ENCODE data around the gene LTF.

Gene LTF

GRCh38 chr3:46484388-46484787 lies 19.7 kb upstream of the LTF start:
- no peaks in the 10 kb centered on the region for H3K36me3 ChIP-seq (ENCODE audit: low read depth)
- H3K9me3 ChIP-seq (ENCODE audit: severe bottlenecking) = no peaks in the 10 kb centered on the region
- TF ChIP-seq CTCF (IDR thresholded peaks at IDR 0.05; ENCODE audit: poor library complexity, severe bottlenecking) = no peak
- no peak for ATAC-seq (ENCODE audit: low read depth)
- no peak overlapping the region for H3K4me3 ChIP-seq (ENCODE audit: severe bottlenecking)
- no peaks in the 10 kb centered on the region for H3K27me3 ChIP-seq (ENCODE audit: insufficient read depth, poor library complexity, severe bottlenecking)
- no peaks in the 10 kb centered on the region for H3K4me1 ChIP-seq (ENCODE audit: insufficient read depth, poor library complexity, severe bottlenecking)
- no peak for DNase-seq (ENCODE audit: low spot score)
- H3K27ac ChIP-seq (ENCODE audit: poor library complexity, severe bottlenecking) = no peak overlapping the region

- no peak for DNase-seq (ENCODE audit: low spot score)
- H3K36me3 ChIP-seq (ENCODE audit: low read depth) = no peaks in the 10 kb centered on the region
- H3K4me1 ChIP-seq (ENCODE audit: insufficient read depth, poor library complexity, severe bottlenecking) = no peaks in the 10 kb centered on the region
- no peak overlapping the region for H3K27ac ChIP-seq (ENCODE audit: poor library complexity, severe bottlenecking)
- no peak overlapping the region for H3K4me3 ChIP-seq (ENCODE audit: severe bottlenecking)
- ATAC-seq (ENCODE audit: low read depth) = no peak
- TF ChIP-seq CTCF (IDR thresholded peaks at IDR 0.05; ENCODE audit: poor library complexity, severe bottlenecking) = no peak
- H3K9me3 ChIP-seq (ENCODE audit: severe bottlenecking) = no peaks in the 10 kb centered on the region
- H3K27me3 ChIP-seq (ENCODE audit: insufficient read depth, poor library complexity, severe bottlenecking) = no peaks in the 10 kb centered on the region
Measured at GRCh38 chr3:46483825-46484224, 19.1 kb upstream of the LTF start.

GRCh38 chr3:46482632-46483350 lies 18.1 kb upstream of the LTF start:
- no peak for TF ChIP-seq CTCF (IDR thresholded peaks at IDR 0.05; ENCODE audit: poor library complexity, severe bottlenecking)
- no peaks in the 10 kb centered on the region for H3K4me1 ChIP-seq (ENCODE audit: insufficient read depth, poor library complexity, severe bottlenecking)
- no peak overlapping the region for H3K27ac ChIP-seq (ENCODE audit: poor library complexity, severe bottlenecking)
- ATAC-seq (ENCODE audit: low read depth) = peak; percentile 75
- DNase-seq (ENCODE audit: low spot score) = no peak
- no peaks in the 10 kb centered on the region for H3K9me3 ChIP-seq (ENCODE audit: severe bottlenecking)
- no peaks in the 10 kb centered on the region for H3K36me3 ChIP-seq (ENCODE audit: low read depth)
- no peak overlapping the region for H3K4me3 ChIP-seq (ENCODE audit: severe bottlenecking)
- H3K27me3 ChIP-seq (ENCODE audit: insufficient read depth, poor library complexity, severe bottlenecking) = no peaks in the 10 kb centered on the region

- TF ChIP-seq CTCF (IDR thresholded peaks at IDR 0.05; ENCODE audit: poor library complexity, severe bottlenecking) = no peak
- no peaks in the 10 kb centered on the region for H3K9me3 ChIP-seq (ENCODE audit: severe bottlenecking)
- H3K27me3 ChIP-seq (ENCODE audit: insufficient read depth, poor library complexity, severe bottlenecking) = no peaks in the 10 kb centered on the region
Measured at GRCh38 chr3:46481636-46482035, 16.9 kb upstream of the LTF start.

GRCh38 chr3:46480491-46481195 lies 15.9 kb upstream of the LTF start:
- no peaks in the 10 kb centered on the region for H3K27me3 ChIP-seq (ENCODE audit: insufficient read depth, poor library complexity, severe bottlenecking)
- no peak overlapping the region for H3K4me3 ChIP-seq (ENCODE audit: severe bottlenecking)
- H3K36me3 ChIP-seq (ENCODE audit: low read depth) = no peaks in the 10 kb centered on the region
- no peak overlapping the region for H3K27ac ChIP-seq (ENCODE audit: poor library complexity, severe bottlenecking)
- DNase-seq (ENCODE audit: low spot score) (no peak), ATAC-seq (ENCODE audit: low read depth) (no peak)
- H3K9me3 ChIP-seq (ENCODE audit: severe bottlenecking) = no peaks in the 10 kb centered on the region
- H3K4me1 ChIP-seq (ENCODE audit: insufficient read depth, poor library complexity, severe bottlenecking) = no peaks in the 10 kb centered on the region
- TF ChIP-seq CTCF (IDR thresholded peaks at IDR 0.05; ENCODE audit: poor library complexity, severe bottlenecking) = no peak

More at GRCh38 chr3:46481636-46482035, 16.9 kb upstream of the LTF start:
- Histone ChIP-seq H3K4me1 (ENCODE audit: insufficient read depth, poor library complexity, severe bottlenecking) (no peaks in the 10 kb centered on the region), H3K4me3 (ENCODE audit: severe bottlenecking) (no peak overlapping the region), H3K36me3 (ENCODE audit: low read depth) (no peaks in the 10 kb centered on the region), H3K27ac (ENCODE audit: poor library complexity, severe bottlenecking) (no peak overlapping the region)
- DNase-seq (ENCODE audit: low spot score) = no peak
- ATAC-seq (ENCODE audit: low read depth) = no peak

Measured in RWPE2 (cell line).